A204.1 (cell line): ENCODE data around the gene FAM187B.

Source experiments
- FAIRE-seq: peaks from 2 replicates; lab custom pipeline; 2012; peaks lifted over from hg19 to GRCh38; lab: Jason Lieb, UNC

The FAM187B gene

GRCh38 chr19:35178701-35179100, 49.8 kb downstream of the FAM187B start:
- no peak for FAIRE-seq

- FAIRE-seq, result no peak
These were observed 50.9 kb downstream of the FAM187B start for GRCh38 chr19:35177377-35178274.

GRCh38 chr19:35176181-35176570, 52.4 kb downstream of the FAM187B start:
- no peak for FAIRE-seq
